Measurements from ENCODE around the gene MAPT. TPM values are rescaled to one million over a fixed set of nuclear protein-coding genes. Genes with fewer than 3 reads are reported as not detected.

MAPT gene
- total and polyA plus RNA-seq, 2 of the 4 experiments (the other 2 are of a cell fraction): 0.18 to 0.19 TPM

DNA sequence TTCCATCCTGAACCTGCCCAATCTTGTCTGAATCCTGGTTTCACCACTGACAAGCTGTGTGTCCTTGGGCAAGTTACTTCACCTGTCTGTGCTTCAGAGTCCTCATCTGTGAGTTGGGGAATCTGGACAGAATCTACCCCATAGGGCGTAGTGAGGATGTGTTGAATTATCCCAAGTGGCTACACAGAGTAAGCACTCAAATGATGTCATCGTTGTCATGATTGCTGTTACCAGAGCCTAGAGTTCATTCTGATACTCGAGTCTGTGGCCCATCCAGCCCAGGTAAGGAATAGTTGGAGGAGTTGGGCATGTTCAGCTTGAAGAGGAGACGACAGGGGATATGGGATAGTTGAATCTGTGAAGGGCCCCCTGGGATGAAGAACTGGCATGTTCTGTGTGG lies 45.9 kb downstream of the MAPT start:
- Histone ChIP-seq H3K18ac (ENCODE audit: low read depth, low read length) (no peak overlapping the region), H2AK9ac (replicated peaks; ENCODE audit: low read depth, low read length, poor library complexity) (no peak overlapping the region), H4K20me1 (ENCODE audit: insufficient read depth, low read length) (no peaks in the 10 kb centered on the region), H3K27me3 (ENCODE audit: control insufficient read depth, insufficient read depth, low read length) (peaks cover 56% of the 10 kb centered on the region), H3K23ac (ENCODE audit: low read depth, low read length) (no peak overlapping the region), H2BK15ac (ENCODE audit: low read depth, low read length) (no peak overlapping the region), H3K27ac (ENCODE audit: insufficient read depth, low read length) (no peak overlapping the region), H3K4me3 (ENCODE audit: insufficient read depth, low read depth, low read length) (no peak overlapping the region), H3K9me1 (ENCODE audit: insufficient read depth, low read length) (no peaks in the 10 kb centered on the region), H2BK20ac (ENCODE audit: low read depth, low read length) (no peak overlapping the region), H3K79me1 (ENCODE audit: low read depth in 1 of 2, low read length in 2 of 2) (no peaks in the 10 kb centered on the region), H4K91ac (ENCODE audit: insufficient read depth, low read depth, low read length) (no peak overlapping the region), H4K5ac (ENCODE audit: low read depth, low read length) (no peak overlapping the region), H3K14ac (replicated peaks; ENCODE audit: low read depth, low read length) (no peak overlapping the region), H2AK5ac (ENCODE audit: low read depth, low read length) (no peak overlapping the region), H3K56ac (ENCODE audit: extremely low read depth, insufficient read depth, low read length) (no peak overlapping the region), H3K9ac (ENCODE audit: low read depth, low read length) (no peak overlapping the region), H3K36me3 (ENCODE audit: control insufficient read depth, insufficient read depth, low read length) (no peaks in the 10 kb centered on the region), H2BK5ac (ENCODE audit: low read depth, low read length, poor library complexity, severe bottlenecking) (no peak overlapping the region), H3K4ac (ENCODE audit: low read depth, low read length) (no peak overlapping the region), H2BK120ac (ENCODE audit: low read depth, low read length) (no peak overlapping the region), H4K8ac (ENCODE audit: low read depth in 2 of 2, low read length in 2 of 2) (no peak overlapping the region), H2AFZ (replicated peaks; ENCODE audit: low read length, poor library complexity) (no peak overlapping the region), H3K4me2 (ENCODE audit: low read depth, low read length) (no peak overlapping the region), H3K9me3 (ENCODE audit: control insufficient read depth, insufficient read depth, low read length) (no peaks in the 10 kb centered on the region), H3K4me1 (ENCODE audit: control insufficient read depth, insufficient read depth, low read length) (no peaks in the 10 kb centered on the region)
- DNase-seq (no peak), ATAC-seq (ENCODE audit: low read depth) (no peak)
- ChIA-PET POLR2A (ENCODE audit: unreplicated experiment) (no interaction called here), CTCF (no interaction called here)
- no TSS peak for BruUV-seq (replicated peaks)
- intact Hi-C loops (cut with micrococcal nuclease): no loop called here
- in situ Hi-C loops (cut with MboI; ENCODE audit: low sequenced_read_pairs): no loop called here
- 38% methylated on average over 1 of the region's 4 CpGs; no CpG with 5 or more reads in 1 of the 2 experiments for WGBS, 2 experiments (ENCODE audit: extremely low coverage in 2 of 2, insufficient read length in 1 of 2)
- dilution Hi-C loops (cut with HindIII; ENCODE audit: low sequenced_read_pairs, unreplicated experiment): no loop called here
- TF ChIP-seq, protein P1, sequence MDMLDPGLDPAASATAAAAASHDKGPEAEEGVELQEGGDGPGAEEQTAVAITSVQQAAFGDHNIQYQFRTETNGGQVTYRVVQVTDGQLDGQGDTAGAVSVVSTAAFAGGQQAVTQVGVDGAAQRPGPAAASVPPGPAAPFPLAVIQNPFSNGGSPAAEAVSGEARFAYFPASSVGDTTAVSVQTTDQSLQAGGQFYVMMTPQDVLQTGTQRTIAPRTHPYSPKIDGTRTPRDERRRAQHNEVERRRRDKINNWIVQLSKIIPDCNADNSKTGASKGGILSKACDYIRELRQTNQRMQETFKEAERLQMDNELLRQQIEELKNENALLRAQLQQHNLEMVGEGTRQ (IDR thresholded peaks at IDR 0.05; ENCODE audit: low read depth, low read length): no peak
- no peak for TF ChIP-seq SMC3 (IDR thresholded peaks at IDR 0.05; ENCODE audit: low read depth, low read length)
- no peak for TF ChIP-seq RAD21 (IDR thresholded peaks at IDR 0.05; ENCODE audit: low read length)
- no peak for TF ChIP-seq ELK1 (IDR thresholded peaks at IDR 0.05; ENCODE audit: borderline replicate concordance, low read depth, low read length)
- TF ChIP-seq MXI1 (IDR thresholded peaks at IDR 0.05; ENCODE audit: borderline replicate concordance, low read depth, low read length): no peak
- no peak for TF ChIP-seq POLR2A (IDR thresholded peaks at IDR 0.05; ENCODE audit: low read depth, low read length)
- TF ChIP-seq NFE2L2 (IDR thresholded peaks at IDR 0.05; ENCODE audit: low read depth, low read length): no peak
- no peak for TF ChIP-seq RFX5 (IDR thresholded peaks at IDR 0.05; ENCODE audit: low read depth, low read length)
- TF ChIP-seq FOS (IDR thresholded peaks at IDR 0.05; ENCODE audit: low read depth, low read length): no peak
- no peak for TF ChIP-seq MAFK (IDR thresholded peaks at IDR 0.05; ENCODE audit: low read depth, low read length)

Data from IMR-90 (cell line).